Measurements from ENCODE around the gene WFDC5.

- no peak for TF ChIP-seq RAD21 (IDR thresholded peaks at IDR 0.05; ENCODE audit: insufficient read depth, low read depth, low read length)
- TF ChIP-seq POLR2AphosphoS5 (IDR thresholded peaks at IDR 0.05; ENCODE audit: low read length) = no peak
- TF ChIP-seq JUND (IDR thresholded peaks at IDR 0.05; ENCODE audit: low read depth, low read length) = no peak
- TF ChIP-seq NFXL1 (IDR thresholded peaks at IDR 0.05; ENCODE audit: borderline replicate concordance) = no peak
- TF ChIP-seq NRF1 (conservative IDR thresholded peaks at IDR 0.05; ENCODE audit: low read depth, low read length) = no peak
- TF ChIP-seq SMC3 (IDR thresholded peaks at IDR 0.05; ENCODE audit: borderline replicate concordance, low read length) = no peak
- TF ChIP-seq CHD4 (IDR thresholded peaks at IDR 0.05) = no peak
- TF ChIP-seq, protein P1, sequence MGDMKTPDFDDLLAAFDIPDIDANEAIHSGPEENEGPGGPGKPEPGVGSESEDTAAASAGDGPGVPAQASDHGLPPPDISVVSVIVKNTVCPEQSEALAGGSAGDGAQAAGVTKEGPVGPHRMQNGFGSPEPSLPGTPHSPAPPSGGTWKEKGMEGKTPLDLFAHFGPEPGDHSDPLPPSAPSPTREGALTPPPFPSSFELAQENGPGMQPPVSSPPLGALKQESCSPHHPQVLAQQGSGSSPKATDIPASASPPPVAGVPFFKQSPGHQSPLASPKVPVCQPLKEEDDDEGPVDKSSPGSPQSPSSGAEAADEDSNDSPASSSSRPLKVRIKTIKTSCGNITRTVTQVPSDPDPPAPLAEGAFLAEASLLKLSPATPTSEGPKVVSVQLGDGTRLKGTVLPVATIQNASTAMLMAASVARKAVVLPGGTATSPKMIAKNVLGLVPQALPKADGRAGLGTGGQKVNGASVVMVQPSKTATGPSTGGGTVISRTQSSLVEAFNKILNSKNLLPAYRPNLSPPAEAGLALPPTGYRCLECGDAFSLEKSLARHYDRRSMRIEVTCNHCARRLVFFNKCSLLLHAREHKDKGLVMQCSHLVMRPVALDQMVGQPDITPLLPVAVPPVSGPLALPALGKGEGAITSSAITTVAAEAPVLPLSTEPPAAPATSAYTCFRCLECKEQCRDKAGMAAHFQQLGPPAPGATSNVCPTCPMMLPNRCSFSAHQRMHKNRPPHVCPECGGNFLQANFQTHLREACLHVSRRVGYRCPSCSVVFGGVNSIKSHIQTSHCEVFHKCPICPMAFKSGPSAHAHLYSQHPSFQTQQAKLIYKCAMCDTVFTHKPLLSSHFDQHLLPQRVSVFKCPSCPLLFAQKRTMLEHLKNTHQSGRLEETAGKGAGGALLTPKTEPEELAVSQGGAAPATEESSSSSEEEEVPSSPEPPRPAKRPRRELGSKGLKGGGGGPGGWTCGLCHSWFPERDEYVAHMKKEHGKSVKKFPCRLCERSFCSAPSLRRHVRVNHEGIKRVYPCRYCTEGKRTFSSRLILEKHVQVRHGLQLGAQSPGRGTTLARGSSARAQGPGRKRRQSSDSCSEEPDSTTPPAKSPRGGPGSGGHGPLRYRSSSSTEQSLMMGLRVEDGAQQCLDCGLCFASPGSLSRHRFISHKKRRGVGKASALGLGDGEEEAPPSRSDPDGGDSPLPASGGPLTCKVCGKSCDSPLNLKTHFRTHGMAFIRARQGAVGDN (IDR thresholded peaks at IDR 0.05) = no peak
- TF ChIP-seq CTCF (IDR thresholded peaks at IDR 0.05 in 2 of 3, conservative IDR thresholded peaks at IDR 0.05 in 1 of 3; ENCODE audit: control insufficient read depth in 2 of 3, extremely low read depth in 1 of 3, insufficient read depth in 1 of 3, low read depth in 3 of 3, low read length in 3 of 3) = no peak
- no peak for TF ChIP-seq RELA (IDR thresholded peaks at IDR 0.05; ENCODE audit: borderline replicate concordance, partially characterized antibody)
- TF ChIP-seq TBL1XR1 (IDR thresholded peaks at IDR 0.05; ENCODE audit: low read depth, low read length) = no peak
Measured at GRCh38 chr20:45140836-45141235, 25.9 kb upstream of the WFDC5 start.
